GM18873 (cell line): ENCODE measurements around the gene SLC66A1.

ENCODE experiments used
- ATAC-seq: cut with Tn5 transposase; IDR thresholded peaks from one replicate; pipeline ENCODE4 v1.9.1; 2021; ENCODE audit warnings: mild to moderate bottlenecking, moderate library complexity, moderate number of reproducible peaks; ENCODE audit not compliant: unreplicated experiment, low FRiP score

Gene SLC66A1

GRCh38 chr1:19341201-19342061 lies 29.3 kb downstream of the SLC66A1 start:
- ATAC-seq: no peak

GRCh38 chr1:19342062-19342750 lies 30.1 kb downstream of the SLC66A1 start:
- no peak for ATAC-seq

GRCh38 chr1:19342894-19343616 lies 30.9 kb downstream of the SLC66A1 start:
- no peak for ATAC-seq

GRCh38 chr1:19343617-19344350 lies 31.7 kb downstream of the SLC66A1 start:
- no peak for ATAC-seq

GRCh38 chr1:19344372-19344810 lies 32.3 kb downstream of the SLC66A1 start:
- no peak for ATAC-seq

- no peak for ATAC-seq
These were observed 32.7 kb downstream of the SLC66A1 start for GRCh38 chr1:19344831-19345230.

GRCh38 chr1:19345391-19345790 lies 33.3 kb downstream of the SLC66A1 start:
- ATAC-seq: no peak

- ATAC-seq: no peak
These were observed 33.9 kb downstream of the SLC66A1 start for GRCh38 chr1:19346026-19346425.

GRCh38 chr1:19347533-19348172 lies 35.5 kb downstream of the SLC66A1 start:
- no peak for ATAC-seq

GRCh38 chr1:19348441-19349198 lies 36.5 kb downstream of the SLC66A1 start:
- ATAC-seq: no peak

GRCh38 chr1:19349999-19350398 lies 37.9 kb downstream of the SLC66A1 start:
- ATAC-seq: no peak

GRCh38 chr1:19350566-19350965 lies 38.4 kb downstream of the SLC66A1 start:
- ATAC-seq: no peak

GRCh38 chr1:19351873-19352272 lies 39.7 kb downstream of the SLC66A1 start:
- ATAC-seq: no peak

- ATAC-seq: no peak
These were observed 40.7 kb downstream of the SLC66A1 start for GRCh38 chr1:19352839-19353238.

- no peak for ATAC-seq
These were observed 41.5 kb downstream of the SLC66A1 start for GRCh38 chr1:19353596-19353995.

GRCh38 chr1:19354531-19354981 lies 42.4 kb downstream of the SLC66A1 start:
- no peak for ATAC-seq

GRCh38 chr1:19356266-19356665 lies 44.1 kb downstream of the SLC66A1 start:
- no peak for ATAC-seq

GRCh38 chr1:19357299-19357986 lies 45.3 kb downstream of the SLC66A1 start:
- no peak for ATAC-seq

- no peak for ATAC-seq
These were observed 46.6 kb downstream of the SLC66A1 start for GRCh38 chr1:19358710-19359109.
